GM19395 (cell line): ENCODE measurements around the gene HNRNPA0.

ENCODE experiments used
- ATAC-seq: cut with Tn5 transposase; IDR thresholded peaks from one replicate; pipeline ENCODE4 v1.9.1; 2021; ENCODE audit warnings: mild to moderate bottlenecking, moderate library complexity; ENCODE audit not compliant: unreplicated experiment

HNRNPA0 gene

GRCh38 chr5:137754961-137755762 is 999 bp upstream of the HNRNPA0 start:
- peak; percentile 19 for ATAC-seq

- peak; percentile 13 for ATAC-seq
Measured at GRCh38 chr5:137753691-137754187, 424 bp downstream of the HNRNPA0 start.

GRCh38 chr5:137752905-137753690 is 1.1 kb downstream of the HNRNPA0 start:
- no peak for ATAC-seq

- no peak for ATAC-seq
Measured at GRCh38 chr5:137751869-137752491, 2.2 kb downstream of the HNRNPA0 start.

- ATAC-seq, result no peak
Measured at GRCh38 chr5:137750436-137750835, 3.7 kb downstream of the HNRNPA0 start.

GRCh38 chr5:137747848-137748247 is 6.3 kb downstream of the HNRNPA0 start:
- no peak for ATAC-seq

- peak; percentile 75 for ATAC-seq
Measured at GRCh38 chr5:137743031-137743640, 11.0 kb downstream of the HNRNPA0 start.

- no peak for ATAC-seq
Measured at GRCh38 chr5:137741718-137742117, 12.4 kb downstream of the HNRNPA0 start.

- ATAC-seq, result no peak
Measured at GRCh38 chr5:137739737-137740136, 14.4 kb downstream of the HNRNPA0 start.

GRCh38 chr5:137738947-137739346 is 15.2 kb downstream of the HNRNPA0 start:
- ATAC-seq, result no peak

- ATAC-seq, result no peak
Measured at GRCh38 chr5:137737349-137738131, 16.6 kb downstream of the HNRNPA0 start.

- ATAC-seq, result no peak
Measured at GRCh38 chr5:137736496-137736895, 17.7 kb downstream of the HNRNPA0 start.

GRCh38 chr5:137735555-137736284 is 18.4 kb downstream of the HNRNPA0 start, which contains the start of gene KLHL3:
Gene KLHL3 (minus strand): TSS chr5:137736089. CDS start chr5:137735646, 443 bp downstream.
- ATAC-seq, result peak; percentile 69

- peak; percentile 15 for ATAC-seq
Measured at GRCh38 chr5:137734962-137735554, 19.1 kb downstream of the HNRNPA0 start.

- ATAC-seq, result no peak
Measured at GRCh38 chr5:137734331-137734730, 19.8 kb downstream of the HNRNPA0 start.

GRCh38 chr5:137733922-137734321 is 20.2 kb downstream of the HNRNPA0 start:
- no peak for ATAC-seq

GRCh38 chr5:137733006-137733405 is 21.2 kb downstream of the HNRNPA0 start:
- no peak for ATAC-seq

GRCh38 chr5:137731176-137731575 is 23.0 kb downstream of the HNRNPA0 start:
- no peak for ATAC-seq

GRCh38 chr5:137730336-137730735 is 23.8 kb downstream of the HNRNPA0 start:
- no peak for ATAC-seq
